ENCODE results near the gene ARL2BP.
"Not testable (repeated sequence)": the region's sequence is repeated elsewhere in the genome, so short reads cannot be mapped to it uniquely, and the experiment has no call there.

The ARL2BP gene

DNA sequence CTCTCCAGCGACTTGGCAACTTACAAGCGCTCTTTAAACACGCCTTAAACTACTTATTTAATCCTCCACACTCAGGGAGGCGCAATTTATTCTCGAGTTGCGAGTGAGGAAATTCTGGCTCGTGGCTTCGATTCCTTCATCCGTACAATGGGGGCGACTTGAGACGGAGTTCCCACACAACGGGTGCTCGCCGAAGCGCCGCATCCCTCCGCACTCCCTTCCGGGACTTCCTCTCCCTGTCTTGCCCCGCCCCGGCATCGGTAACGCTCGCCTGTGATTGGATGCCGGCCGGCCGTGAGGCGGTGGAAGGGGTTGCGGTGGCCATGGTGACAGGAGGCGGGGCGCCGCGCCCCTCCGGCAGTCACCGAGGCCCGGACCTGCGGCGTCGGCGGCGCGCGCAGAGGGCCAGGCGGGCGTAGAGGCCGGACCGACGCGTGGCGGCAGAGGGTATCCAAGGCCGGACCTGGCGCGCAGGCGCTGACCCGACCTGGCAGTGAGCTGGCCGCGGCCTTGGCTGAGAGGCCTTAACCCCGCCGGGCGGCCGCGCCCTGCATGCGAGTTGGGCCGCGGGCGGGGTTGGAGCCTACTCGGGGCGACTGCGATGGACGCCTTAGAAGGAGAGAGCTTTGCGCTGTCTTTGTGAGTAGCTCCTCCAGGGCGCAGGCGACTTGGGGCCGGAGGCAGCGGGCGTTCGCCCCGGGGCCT is at the start of gene ARL2BP:
Gene ARL2BP (plus strand): TSS at position 493 of the 705 bp plus-strand sequence. CDS start 109 bp downstream, at position 602.
- TF ChIP-seq, protein P1, sequence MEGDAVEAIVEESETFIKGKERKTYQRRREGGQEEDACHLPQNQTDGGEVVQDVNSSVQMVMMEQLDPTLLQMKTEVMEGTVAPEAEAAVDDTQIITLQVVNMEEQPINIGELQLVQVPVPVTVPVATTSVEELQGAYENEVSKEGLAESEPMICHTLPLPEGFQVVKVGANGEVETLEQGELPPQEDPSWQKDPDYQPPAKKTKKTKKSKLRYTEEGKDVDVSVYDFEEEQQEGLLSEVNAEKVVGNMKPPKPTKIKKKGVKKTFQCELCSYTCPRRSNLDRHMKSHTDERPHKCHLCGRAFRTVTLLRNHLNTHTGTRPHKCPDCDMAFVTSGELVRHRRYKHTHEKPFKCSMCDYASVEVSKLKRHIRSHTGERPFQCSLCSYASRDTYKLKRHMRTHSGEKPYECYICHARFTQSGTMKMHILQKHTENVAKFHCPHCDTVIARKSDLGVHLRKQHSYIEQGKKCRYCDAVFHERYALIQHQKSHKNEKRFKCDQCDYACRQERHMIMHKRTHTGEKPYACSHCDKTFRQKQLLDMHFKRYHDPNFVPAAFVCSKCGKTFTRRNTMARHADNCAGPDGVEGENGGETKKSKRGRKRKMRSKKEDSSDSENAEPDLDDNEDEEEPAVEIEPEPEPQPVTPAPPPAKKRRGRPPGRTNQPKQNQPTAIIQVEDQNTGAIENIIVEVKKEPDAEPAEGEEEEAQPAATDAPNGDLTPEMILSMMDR (IDR thresholded peaks at IDR 0.05; ENCODE audit: control extremely low read depth, extremely low read depth, low read depth, missing control alignments): no peak
- ChIA-PET POLR2A (interaction anchor here (0.9 to 1.7 kb wide), 2 partner anchors 11 to 16 kb away, joined by 3 to 10 read pairs; no protein-coding TSS in a partner anchor), CTCF (interaction anchor here (0.7 to 1.6 kb wide), 5 partner anchors 9 to 275 kb away, joined by 3 to 4 read pairs (median 3); no protein-coding TSS in a partner anchor)
- DNase-seq (ENCODE audit: extremely low spot score): peak; percentile 100

DNA sequence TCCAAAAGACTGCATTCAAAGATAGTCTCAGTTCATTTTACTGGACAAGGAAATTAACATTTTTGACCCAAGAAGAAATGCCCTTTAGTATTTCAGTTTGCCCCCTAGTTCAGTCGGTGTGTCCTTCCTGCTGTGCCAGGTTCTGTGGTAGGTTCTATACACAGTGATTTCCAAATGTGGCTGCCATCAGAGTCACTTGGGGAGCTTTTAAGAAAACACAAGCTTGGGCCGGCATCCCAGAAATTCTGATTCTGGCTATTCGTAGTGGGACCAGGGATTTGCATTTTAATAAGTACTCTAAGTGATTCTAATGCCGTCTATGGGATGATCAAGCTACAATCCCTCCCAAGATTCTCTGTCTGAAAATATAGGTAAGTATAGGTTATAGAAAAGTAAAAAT is 48.8 kb upstream of the ARL2BP start:
- TF ChIP-seq, protein P1 (IDR thresholded peaks at IDR 0.05; ENCODE audit: control extremely low read depth, extremely low read depth, low read depth, missing control alignments): no peak
- no peak for DNase-seq (ENCODE audit: extremely low spot score)
- CTCF ChIA-PET: interaction anchor here (1.5 to 1.7 kb wide), 3 partner anchors 11 to 113 kb away, joined by 3 to 4 read pairs (median 3); no protein-coding TSS in a partner anchor
- POLR2A ChIA-PET: no interaction called here

DNA sequence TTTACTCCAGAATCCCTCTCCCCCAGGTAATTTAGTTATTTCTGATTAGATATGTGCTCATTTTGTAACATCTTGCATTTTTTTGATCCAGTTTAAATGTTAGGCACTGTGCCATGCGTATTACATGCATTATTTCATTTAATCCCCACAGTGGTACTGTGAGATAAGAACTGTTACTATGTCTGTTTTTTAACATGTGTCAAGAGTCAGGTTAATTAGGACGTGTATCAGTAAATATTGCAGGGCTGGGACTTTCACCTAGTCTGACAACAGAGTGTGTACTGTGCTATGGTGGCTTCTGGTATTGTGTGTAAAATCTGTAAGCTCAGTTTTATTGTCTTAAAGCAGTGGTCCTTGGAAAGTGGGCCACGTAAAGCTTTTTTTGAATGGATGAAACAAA is 48.3 kb upstream of the ARL2BP start:
- ChIA-PET POLR2A (no interaction called here), CTCF (interaction anchor here (0.8 to 1.7 kb wide), 4 partner anchors 11 to 120 kb away, joined by 3 to 4 read pairs (median 3); no protein-coding TSS in a partner anchor)
- TF ChIP-seq, protein P1 (IDR thresholded peaks at IDR 0.05; ENCODE audit: control extremely low read depth, extremely low read depth, low read depth, missing control alignments): no peak
- DNase-seq (ENCODE audit: extremely low spot score): no peak

DNA sequence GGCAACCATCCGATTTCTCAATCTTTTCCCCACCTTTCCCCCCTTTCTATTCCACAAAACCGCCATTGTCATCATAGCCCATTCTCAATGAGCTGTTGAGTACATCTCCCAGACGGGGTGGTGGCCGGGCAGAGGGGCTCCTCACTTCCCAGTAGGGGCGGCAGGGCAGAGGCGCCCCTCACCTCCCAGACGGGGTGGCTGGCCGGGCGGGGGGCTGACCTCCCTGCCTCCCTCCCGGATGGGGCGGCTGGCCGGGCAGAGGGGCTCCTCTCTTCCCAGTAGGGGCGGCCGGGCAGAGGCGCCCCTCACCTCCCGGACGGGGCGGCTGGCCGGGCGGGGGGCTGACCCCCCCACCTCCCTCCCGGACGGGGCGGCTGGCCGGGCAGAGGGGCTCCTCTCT is 44.7 kb upstream of the ARL2BP start:
- CTCF ChIA-PET; DNase-seq (ENCODE audit: extremely low spot score); POLR2A ChIA-PET: not testable (repeated sequence)

DNA sequence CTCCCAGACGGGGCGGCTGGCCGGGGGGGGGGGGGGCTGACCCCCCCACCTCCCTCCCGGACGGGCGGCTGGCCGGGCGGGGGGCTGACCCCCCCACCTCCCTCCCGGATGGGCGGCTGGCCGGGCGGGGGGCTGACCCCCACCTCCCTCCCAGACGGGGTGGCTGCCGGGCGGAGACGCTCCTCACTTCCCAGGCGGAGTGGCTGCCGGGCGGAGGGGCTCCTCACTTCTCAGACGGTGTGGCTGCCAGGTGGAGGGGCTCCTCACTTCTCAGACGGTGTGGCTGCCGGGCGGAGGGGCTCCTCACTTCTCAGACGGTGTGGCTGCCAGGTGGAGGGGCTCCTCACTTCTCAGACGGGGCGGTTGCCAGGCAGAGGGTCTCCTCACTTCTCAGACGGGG is 44.1 kb upstream of the ARL2BP start:
- DNase-seq (ENCODE audit: extremely low spot score); POLR2A ChIA-PET; CTCF ChIA-PET: not testable (repeated sequence)

DNA sequence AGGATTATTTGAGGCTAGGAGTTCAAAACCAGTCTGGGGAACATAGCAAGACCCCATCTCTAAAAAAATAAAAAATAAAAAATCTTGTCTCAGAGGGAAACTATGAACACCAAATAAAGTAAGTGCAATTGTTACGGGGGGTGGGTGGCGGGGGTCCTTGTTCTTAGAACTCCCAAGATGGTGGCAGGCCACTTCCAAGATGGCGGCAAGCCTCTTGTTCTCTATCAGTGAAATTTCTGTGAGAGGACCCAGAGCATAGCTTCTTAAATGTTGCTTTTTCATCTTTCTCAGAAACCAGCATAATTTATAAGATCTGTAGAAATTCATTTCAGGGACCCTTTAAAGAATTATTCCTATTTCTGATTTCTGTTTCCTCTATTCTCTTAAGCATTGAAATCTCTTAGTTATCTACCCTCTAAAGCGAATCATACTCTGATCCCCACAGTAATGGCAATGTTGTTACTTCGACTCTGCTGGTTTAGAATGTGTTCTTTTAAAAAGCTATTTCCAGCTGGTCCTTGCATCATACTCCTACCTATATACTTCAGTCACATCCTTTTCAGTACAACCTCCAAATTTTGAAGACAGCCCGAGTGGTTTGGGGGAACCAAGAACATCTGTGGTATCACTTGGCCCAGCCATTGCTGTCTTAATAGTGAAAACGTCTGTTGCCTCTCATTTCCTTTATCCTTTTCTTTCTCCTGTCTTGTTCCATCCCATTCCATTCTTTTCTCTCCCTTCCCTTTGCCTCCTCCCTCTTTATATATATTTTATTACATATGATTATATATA is 42.8 kb upstream of the ARL2BP start:
- TF ChIP-seq, protein P1 (IDR thresholded peaks at IDR 0.05; ENCODE audit: control extremely low read depth, extremely low read depth, low read depth, missing control alignments): no peak
- ChIA-PET CTCF (interaction anchor here (1.2 kb wide), 1 partner anchor 20 kb away, joined by 3 read pairs; no protein-coding TSS in a partner anchor), POLR2A (no interaction called here)
- no peak for DNase-seq (ENCODE audit: extremely low spot score)

DNA sequence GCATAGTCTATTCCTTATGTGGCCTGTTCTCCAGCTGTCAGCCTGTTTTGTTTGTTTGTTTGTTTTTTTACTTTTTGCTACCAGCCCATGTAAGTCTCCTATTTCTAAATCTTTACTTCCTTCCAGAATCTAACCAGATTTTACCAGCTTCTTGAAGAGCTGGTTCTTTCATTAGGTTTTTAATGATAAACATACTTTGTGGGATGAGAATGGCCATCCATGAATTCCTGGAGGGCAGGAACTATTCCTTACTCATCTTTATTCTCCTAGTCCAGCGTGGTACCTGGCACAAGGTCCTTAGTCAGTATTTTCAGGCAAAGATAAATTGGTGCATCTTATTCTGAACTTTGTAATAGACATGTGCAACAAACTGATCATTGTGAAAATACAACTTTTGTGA is 41.6 kb upstream of the ARL2BP start:
- ChIA-PET CTCF (no interaction called here), POLR2A (no interaction called here)
- DNase-seq (ENCODE audit: extremely low spot score): no peak
- TF ChIP-seq, protein P1 (IDR thresholded peaks at IDR 0.05; ENCODE audit: control extremely low read depth, extremely low read depth, low read depth, missing control alignments): no peak

All from GM10248 (cell line).